ENCODE results near the gene HIF1A.

HIF1A gene

DNA sequence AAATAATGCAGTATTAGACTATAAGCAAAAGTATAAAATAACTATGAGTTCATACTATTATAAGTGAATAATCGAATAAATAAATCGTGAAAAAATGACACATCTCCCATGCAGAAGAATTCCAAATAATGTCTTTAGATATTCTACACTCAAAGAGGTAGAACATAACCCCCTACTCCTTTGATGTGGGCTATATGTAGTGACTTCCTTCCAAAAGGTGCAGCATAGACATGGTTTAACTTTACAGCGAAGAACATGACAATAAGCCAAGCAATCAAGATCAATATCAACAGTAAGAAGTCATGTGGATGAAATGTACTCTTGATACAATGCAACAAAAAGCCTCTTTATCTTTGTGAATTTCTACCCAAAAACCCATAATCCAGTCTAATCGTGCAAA, 46.0 kb upstream of the HIF1A start:
- H3K36me3 ChIP-seq (ENCODE audit: insufficient read depth) = no peaks in the 10 kb centered on the region
- H2AFZ ChIP-seq (ENCODE audit: low read depth) = no peak overlapping the region
- H3K4me1 ChIP-seq (ENCODE audit: low read depth, poor library complexity, severe bottlenecking) = no peaks in the 10 kb centered on the region
- no peak overlapping the region for H3K4me3 ChIP-seq (IDR thresholded peaks at IDR 0.05; ENCODE audit: insufficient read depth, low read depth, low read length)
- no peak overlapping the region for H3K4me2 ChIP-seq
- no peak overlapping the region for H3K27ac ChIP-seq
- H3K27me3 ChIP-seq (ENCODE audit: insufficient read depth, low read depth) = no peaks in the 10 kb centered on the region
- TF ChIP-seq, protein P1, sequence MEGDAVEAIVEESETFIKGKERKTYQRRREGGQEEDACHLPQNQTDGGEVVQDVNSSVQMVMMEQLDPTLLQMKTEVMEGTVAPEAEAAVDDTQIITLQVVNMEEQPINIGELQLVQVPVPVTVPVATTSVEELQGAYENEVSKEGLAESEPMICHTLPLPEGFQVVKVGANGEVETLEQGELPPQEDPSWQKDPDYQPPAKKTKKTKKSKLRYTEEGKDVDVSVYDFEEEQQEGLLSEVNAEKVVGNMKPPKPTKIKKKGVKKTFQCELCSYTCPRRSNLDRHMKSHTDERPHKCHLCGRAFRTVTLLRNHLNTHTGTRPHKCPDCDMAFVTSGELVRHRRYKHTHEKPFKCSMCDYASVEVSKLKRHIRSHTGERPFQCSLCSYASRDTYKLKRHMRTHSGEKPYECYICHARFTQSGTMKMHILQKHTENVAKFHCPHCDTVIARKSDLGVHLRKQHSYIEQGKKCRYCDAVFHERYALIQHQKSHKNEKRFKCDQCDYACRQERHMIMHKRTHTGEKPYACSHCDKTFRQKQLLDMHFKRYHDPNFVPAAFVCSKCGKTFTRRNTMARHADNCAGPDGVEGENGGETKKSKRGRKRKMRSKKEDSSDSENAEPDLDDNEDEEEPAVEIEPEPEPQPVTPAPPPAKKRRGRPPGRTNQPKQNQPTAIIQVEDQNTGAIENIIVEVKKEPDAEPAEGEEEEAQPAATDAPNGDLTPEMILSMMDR (conservative IDR thresholded peaks at IDR 0.05; ENCODE audit: low read depth, low read length) = no peak
- no peaks in the 10 kb centered on the region for H4K20me1 ChIP-seq (ENCODE audit: insufficient read depth)
- no peak overlapping the region for H3K9ac ChIP-seq
- no peaks in the 10 kb centered on the region for H3K79me2 ChIP-seq (ENCODE audit: insufficient read depth, low read depth)

DNA sequence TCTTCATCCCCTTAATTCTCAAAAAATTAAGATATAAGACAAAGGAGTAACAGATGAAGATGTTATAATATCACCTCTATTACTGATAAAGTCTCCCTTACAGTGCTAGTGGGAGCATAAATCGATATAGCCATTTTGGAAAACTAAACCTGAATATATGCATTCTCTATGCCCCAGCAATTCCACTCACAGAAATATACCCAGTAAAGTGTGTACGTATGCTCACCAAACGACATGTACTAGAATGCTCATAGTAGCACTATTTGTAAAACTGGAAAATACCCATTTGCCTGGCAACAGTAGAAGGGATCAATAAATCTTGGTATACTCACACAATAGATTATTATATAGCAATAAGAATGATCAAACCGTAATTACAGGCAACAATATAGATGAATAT, 44.0 kb upstream of the HIF1A start:
- Histone ChIP-seq H3K27ac (no peak overlapping the region), H3K4me3 (IDR thresholded peaks at IDR 0.05; ENCODE audit: insufficient read depth, low read depth, low read length) (no peak overlapping the region), H3K79me2 (ENCODE audit: insufficient read depth, low read depth) (no peaks in the 10 kb centered on the region), H3K36me3 (ENCODE audit: insufficient read depth) (no peaks in the 10 kb centered on the region), H2AFZ (ENCODE audit: low read depth) (no peak overlapping the region), H3K9ac (no peak overlapping the region), H3K4me2 (no peak overlapping the region), H4K20me1 (ENCODE audit: insufficient read depth) (no peaks in the 10 kb centered on the region), H3K27me3 (ENCODE audit: insufficient read depth, low read depth) (no peaks in the 10 kb centered on the region), H3K4me1 (ENCODE audit: low read depth, poor library complexity, severe bottlenecking) (no peaks in the 10 kb centered on the region)
- TF ChIP-seq, protein P1 (conservative IDR thresholded peaks at IDR 0.05; ENCODE audit: low read depth, low read length) = no peak

DNA sequence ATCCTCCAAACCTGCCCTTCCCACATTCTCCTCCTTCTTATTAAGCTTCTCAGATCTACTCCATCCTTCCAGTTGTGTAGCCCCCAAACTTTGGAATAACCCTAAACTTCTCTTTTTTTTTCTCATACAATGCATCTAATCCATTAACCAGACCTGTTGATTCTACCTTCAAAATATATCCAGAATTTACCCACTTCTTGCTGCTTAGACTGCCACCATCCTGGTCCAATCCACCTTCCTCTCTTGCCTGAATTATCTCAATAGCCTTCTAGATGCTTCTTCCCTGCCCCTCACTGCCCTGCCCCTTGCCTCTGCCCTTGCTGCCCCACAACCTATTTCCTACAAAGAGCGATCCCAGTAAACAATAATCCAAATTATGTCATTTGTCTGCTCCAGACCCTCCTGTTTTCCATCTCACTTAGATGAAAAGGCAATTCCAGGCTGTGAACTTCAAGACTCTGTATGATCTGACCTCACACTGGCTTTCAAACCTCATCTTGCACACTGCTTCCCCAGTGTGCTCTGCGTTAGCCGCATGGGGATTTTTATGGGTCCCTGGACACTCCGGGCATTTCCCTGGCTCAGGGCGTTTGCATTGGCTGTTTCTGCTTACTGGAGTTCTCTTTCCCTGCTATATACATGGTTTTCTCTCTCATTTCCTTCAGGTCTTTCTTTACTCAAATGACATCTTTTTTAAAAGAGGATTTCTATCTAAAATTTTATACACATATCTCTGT, 42.6 kb upstream of the HIF1A start:
- Histone ChIP-seq H3K9ac (no peak overlapping the region), H3K4me2 (no peak overlapping the region), H2AFZ (ENCODE audit: low read depth) (no peak overlapping the region), H3K36me3 (ENCODE audit: insufficient read depth) (no peaks in the 10 kb centered on the region), H3K4me3 (IDR thresholded peaks at IDR 0.05; ENCODE audit: insufficient read depth, low read depth, low read length) (no peak overlapping the region), H3K79me2 (ENCODE audit: insufficient read depth, low read depth) (no peaks in the 10 kb centered on the region), H3K27me3 (ENCODE audit: insufficient read depth, low read depth) (no peaks in the 10 kb centered on the region), H4K20me1 (ENCODE audit: insufficient read depth) (no peaks in the 10 kb centered on the region), H3K27ac (no peak overlapping the region), H3K4me1 (ENCODE audit: low read depth, poor library complexity, severe bottlenecking) (no peaks in the 10 kb centered on the region)
- TF ChIP-seq, protein P1 (conservative IDR thresholded peaks at IDR 0.05; ENCODE audit: low read depth, low read length) = no peak

DNA sequence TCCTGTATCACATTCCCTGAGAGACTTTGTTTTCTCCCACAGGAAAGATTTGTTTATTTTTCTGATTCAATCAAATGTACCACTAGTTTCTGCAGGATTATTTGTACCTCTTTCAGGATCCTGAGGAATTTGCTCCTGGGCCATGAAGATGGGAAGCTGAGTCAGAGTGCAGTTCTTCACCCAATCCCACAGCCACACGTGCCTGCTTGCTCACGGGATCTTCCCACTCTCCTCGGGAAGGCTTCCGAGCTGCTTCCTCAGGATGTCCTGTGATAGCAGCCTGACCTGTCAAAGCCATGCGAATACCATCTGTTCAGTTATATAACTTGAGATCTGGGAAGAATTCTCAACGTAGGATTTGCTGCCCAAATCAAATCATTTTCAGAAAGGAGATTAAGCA, 41.8 kb upstream of the HIF1A start:
- Histone ChIP-seq H3K4me2 (no peak overlapping the region), H2AFZ (ENCODE audit: low read depth) (no peak overlapping the region)

More for the DNA sequence above, 41.8 kb upstream of the HIF1A start:
- no peaks in the 10 kb centered on the region for H3K27me3 ChIP-seq (ENCODE audit: insufficient read depth, low read depth)
- no peaks in the 10 kb centered on the region for H4K20me1 ChIP-seq (ENCODE audit: insufficient read depth)
- H3K36me3 ChIP-seq (ENCODE audit: insufficient read depth) = no peaks in the 10 kb centered on the region
- H3K79me2 ChIP-seq (ENCODE audit: insufficient read depth, low read depth) = no peaks in the 10 kb centered on the region
- H3K27ac ChIP-seq = no peak overlapping the region
- no peak overlapping the region for H3K4me3 ChIP-seq (IDR thresholded peaks at IDR 0.05; ENCODE audit: insufficient read depth, low read depth, low read length)
- H3K4me1 ChIP-seq (ENCODE audit: low read depth, poor library complexity, severe bottlenecking) = no peaks in the 10 kb centered on the region
- TF ChIP-seq, protein P1 (conservative IDR thresholded peaks at IDR 0.05; ENCODE audit: low read depth, low read length) = no peak
- no peak overlapping the region for H3K9ac ChIP-seq
